NCI-H1048 (cell line): ENCODE data around the gene ZNF234.
"Not testable (repeated sequence)": the region's sequence is repeated elsewhere in the genome, so short reads cannot be mapped to it uniquely, and the experiment has no call there.

Experiments
- DNase-seq: peaks from one replicate; lab custom pipeline; 2025; lab: John Stamatoyannopoulos, UW

Gene ZNF234

DNA sequence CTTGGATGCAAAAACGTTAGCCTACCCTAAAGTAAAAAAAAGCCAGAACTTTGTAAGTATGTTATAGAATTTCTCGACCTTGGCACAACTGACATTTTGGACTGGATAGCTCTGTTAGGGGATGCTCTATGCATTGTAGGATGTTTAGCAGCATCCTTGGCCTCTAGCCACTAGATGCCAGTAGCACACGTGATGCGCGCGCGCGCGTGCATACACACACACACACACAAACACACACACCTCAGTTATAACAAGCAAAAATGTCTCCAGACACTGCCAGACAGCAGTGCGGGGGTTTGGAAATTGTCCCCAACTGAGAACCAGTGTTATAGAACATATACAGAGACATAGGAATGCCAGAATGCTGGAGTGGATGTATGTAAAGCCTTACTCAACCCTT lies 40.8 kb downstream of the ZNF234 start:
- DNase-seq = no peak

- DNase-seq = no peak
These were observed 48.7 kb downstream of the ZNF234 start for GRCh38 chr19:44190020-44190419.

DNA sequence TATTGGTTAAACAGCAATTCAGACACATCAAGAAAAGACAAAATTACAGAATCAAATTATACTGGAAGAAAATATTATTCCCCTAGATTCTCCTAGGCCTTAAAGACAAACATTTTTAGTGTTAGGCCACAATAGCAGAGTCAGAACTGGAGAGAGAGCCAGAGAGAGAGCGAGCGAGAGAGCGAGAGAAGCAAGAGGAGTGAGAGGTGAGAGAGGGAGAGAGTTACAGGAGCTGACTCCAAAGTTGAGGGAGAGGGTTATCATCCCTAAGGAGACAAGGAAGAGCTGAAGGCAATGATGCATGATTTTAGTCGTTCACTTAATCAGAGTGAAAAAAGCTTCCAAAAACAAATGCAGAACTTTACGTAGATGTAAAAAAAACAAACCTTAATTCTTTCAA lies 50.8 kb downstream of the ZNF234 start:
- no peak for DNase-seq

DNA sequence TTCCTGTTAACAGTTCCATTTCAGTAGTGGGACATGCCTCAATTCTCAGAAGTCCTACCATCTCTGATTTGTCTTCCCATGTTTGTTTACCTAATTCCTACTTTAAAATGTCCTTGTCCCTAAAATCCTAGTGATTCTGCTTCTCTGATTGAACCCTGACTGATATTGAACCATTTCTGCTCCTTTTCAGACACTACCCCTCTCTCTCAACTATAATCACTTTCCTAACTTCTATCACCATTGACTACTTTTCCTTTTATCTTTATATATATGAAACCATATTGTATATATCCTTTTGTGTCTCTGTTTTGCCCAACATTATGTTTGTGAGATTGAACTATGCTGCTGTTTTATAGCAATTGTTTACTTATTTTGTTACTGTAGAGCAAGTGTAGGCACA lies 55.4 kb downstream of the ZNF234 start:
- DNase-seq = no peak

DNA sequence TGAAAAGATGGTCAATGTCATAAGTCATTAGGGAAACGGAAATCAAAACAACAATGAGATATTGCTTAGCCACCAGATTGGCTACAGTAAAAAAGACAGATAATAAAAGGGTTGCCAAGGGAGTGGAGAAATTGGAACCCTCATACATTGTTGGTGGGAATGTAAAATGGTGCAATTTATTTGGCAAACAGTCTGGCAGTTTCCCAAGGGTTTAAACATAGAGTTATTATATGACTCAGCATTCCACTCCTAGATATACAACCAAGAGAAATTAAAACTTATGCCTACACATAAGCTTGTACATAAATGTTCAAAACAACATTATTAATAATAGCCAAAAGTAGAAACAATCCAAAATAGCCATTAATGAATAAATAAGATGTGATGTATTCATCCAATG lies 61.1 kb downstream of the ZNF234 start:
- DNase-seq = no peak

DNA sequence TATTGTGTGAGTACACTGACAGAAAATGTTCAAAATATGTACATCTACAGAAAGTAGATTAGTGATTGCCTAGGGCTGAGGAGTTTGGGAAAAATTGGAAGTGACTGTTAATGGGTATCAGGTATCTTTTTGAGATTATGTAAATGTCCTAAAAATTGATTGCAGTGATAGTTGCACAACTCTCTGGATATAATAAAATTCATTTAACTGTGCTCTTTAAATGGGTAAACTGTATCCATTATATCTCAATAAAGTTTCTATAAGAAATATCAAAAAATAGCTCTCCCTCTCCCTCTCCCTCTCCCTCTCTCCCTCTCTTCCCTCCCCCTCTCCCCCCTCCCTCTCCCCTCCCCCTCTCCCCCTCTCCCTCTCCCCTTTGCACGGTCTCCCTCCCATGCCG lies 61.6 kb downstream of the ZNF234 start:
- DNase-seq = no peak

GRCh38 chr19:44203877-44204276 lies 62.5 kb downstream of the ZNF234 start:
- DNase-seq = not testable (repeated sequence)

DNA sequence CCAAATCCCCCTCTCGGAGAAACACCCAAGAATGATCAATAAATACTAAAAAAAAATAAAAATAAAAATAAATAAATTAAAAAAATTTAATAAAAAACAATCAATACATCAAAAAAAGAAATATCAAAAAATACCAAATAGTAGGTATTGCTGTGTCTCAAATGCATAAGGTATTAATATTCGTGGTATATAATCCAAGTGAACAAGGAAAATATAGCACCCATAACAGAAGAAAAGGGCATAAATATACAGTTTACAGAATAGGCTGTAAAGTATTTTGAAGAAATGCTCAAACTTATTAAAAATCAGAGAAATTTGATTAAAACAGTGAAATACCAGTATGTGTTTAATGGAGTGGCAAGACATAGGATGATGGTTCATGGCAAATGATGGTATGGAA lies 63.4 kb downstream of the ZNF234 start:
- no peak for DNase-seq

DNA sequence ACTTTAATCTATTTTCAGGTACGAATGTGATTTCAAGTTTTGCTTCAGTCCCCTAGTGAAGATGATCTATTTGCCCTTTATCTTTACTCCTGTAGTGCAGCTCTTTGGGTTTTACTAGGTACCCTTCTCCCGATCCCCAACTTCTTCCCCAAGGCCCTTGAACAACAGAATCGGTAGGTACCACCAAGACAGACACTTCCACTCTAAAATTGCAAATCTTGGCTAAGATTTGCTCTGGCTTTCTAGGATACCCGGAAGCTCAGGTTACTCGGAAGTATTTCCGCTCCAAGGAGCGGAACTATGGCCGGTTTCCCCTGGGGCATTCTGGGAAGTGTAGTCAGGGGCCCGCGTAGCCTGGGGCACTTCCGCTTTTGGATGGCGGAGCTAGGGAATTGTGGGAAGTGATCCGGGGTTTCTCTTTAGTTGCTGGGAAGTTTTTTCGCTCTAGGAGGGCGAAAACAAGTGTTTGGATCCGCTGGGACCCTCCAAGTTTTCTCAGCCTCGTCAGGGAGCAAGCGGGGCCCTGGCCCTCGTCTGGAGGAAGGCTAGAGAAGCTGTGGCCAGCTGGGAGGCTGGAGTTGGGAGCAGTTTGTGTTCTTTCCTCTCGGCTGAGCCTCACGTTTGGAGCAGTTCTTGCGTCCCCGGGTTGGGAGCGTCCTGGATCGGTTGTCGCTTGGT lies 65.9 kb downstream of the ZNF234 start:
- DNase-seq = no peak
